Activated T-cell treated with anti-CD3 and anti-CD28 coated beads for 1 hour (primary cell): ENCODE results near the gene QARS1.

Experiments
- DNase-seq: peaks from one replicate; pipeline ENCODE4 v3.0.0-alpha.2; 2020; ENCODE audit warnings: low read depth

Gene QARS1

DNA sequence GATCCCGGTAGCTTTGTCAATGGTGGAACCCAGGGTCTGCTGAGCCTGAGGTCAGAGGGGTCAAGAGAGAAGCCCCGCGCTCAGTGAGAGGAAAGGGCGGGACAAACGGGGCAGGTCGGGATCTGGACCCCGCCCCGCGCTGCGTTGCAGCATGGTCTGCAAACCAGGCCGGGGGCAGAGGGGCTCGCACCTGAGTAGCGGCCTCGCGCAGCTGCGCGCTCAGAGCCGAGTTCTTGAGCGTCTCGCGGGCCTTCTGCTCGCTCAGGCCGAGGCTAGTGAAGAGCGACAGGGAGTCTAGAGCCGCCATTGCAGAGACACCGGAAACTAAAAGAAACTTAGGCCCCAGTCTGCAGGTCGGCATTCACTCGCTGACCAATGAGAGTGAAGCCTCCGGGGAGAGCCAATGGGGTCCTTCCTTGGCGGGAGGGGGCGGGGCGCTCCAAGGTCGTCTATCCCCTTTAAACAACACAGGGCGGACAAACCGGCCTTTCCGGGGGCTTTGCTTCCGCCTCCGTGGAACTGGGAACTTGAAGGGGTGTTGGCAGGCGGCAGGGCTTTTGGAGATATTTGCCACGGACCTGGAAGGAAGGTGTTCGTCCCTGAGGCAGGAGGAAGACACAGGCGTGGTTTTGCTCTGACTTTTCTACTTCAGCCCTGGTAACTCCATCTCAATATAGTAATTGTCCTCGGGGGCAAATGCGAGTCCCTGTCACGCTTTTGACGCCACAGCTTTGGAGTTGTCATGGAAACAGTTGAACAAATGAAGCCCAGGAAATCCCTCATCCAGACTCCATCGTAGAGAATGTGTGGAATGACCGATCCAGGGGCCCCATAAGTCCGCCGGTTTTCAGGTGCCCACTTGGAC, at the start of gene QARS1:
Gene QARS1, minus strand, starts transcription at position 331 of the 865 bp plus-strand sequence. Its CDS starts 24 bp downstream, at position 307.
- peak; percentile 82 for DNase-seq

DNA sequence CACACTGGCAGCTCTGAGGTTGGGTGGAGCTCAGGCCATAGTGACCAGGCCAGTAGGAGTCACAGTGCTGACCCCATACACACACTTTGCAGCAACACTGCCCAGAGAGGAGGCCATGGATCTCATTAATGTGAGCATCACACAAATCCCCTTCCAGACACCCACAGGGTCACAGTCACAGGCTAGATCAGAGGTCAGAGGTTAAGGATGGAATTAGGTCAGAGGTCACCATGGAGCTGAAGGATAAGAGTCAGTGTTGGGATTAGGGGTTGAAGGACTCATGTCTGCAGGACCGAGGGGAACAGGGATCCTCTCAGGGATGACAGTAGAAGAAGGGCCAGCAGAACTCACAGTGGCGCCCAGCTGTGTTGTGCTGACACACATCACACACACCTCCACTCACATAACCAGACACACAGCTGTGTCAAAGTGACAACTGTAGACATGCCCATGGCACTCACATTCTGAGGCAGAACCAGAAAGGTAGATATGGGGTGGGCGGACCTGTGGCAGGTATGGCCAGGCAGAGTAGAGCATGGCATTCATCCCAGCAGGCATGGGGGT, 48.9 kb upstream of the QARS1 start:
- no peak for DNase-seq

DNA sequence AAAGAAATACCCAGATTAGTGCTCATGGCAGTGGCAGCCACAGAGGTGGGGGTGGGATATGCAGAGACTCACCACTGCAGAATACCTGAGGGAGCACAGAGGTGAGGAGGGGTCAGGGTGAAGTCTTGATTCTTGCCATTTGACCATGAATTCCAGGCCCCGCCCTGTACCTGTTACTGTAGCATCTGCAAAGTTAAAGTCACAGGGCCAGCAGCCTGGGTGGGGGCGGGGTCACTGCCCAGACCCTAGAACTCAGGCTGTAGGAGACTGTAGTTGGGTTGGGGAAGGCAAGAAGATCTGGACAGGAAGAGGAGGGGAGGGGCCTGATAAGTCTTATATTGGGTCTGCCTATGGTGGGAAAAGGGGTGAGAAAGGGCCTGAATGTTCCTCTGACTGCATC, 47.1 kb upstream of the QARS1 start:
- no peak for DNase-seq

DNA sequence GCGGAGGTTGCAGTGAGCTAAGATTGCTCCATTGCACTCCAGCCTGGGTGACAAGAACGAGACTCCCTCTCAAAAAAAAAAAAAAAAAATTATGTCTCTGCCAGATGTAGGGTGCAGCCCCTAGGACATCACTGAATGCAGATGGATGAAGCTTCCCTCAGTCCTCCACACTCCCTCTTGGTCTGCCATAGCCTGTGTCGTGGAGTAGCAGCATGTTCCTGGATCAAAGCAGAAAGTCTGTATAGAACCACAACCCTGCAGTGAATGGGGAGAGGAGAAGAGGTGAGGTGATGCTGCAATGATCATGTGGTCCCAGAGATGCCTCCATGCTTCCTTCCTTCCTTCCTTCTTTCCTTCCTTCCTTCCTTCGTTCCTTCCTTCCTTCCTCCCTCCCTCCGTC, 43.6 kb upstream of the QARS1 start:
- DNase-seq: no peak

DNA sequence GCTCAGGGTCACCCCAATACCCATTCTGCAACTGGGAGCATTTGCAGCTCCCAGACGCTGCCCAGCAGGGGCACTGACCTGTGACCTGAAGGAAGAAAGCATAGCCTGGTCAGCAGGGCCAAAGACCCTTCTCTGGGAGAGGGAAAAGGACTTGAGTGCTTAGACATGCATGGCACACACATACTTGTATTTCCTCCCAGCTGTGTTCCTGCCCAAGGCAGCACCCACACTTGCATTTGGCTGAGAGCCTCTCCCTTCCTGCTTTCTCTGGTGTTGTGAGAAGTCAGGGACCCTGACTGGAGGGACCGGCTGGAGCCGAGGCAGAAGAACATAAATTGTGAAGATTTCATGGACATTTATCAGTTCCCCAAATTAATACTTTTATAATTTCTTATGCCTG, 35.5 kb upstream of the QARS1 start:
- no peak for DNase-seq

DNA sequence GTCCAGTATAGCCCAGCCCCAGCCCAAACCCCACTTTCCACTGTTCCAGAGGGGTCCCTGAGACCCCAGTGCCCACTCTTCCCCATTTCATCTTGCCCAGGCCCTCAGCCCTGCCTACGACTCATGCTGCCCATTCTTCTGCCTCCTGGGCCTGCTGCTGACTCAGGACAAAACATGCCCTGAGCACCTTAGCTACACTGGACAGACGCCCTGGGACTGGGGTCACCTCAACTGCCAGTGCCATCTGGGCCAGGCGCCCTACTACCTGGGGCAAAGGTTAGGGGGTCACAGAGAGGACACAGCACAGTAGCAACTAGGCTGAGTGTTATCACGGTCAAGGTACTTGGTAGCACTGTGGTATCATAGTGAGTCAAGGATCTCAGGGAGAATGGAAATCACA, 30.9 kb upstream of the QARS1 start:
- DNase-seq: no peak

DNA sequence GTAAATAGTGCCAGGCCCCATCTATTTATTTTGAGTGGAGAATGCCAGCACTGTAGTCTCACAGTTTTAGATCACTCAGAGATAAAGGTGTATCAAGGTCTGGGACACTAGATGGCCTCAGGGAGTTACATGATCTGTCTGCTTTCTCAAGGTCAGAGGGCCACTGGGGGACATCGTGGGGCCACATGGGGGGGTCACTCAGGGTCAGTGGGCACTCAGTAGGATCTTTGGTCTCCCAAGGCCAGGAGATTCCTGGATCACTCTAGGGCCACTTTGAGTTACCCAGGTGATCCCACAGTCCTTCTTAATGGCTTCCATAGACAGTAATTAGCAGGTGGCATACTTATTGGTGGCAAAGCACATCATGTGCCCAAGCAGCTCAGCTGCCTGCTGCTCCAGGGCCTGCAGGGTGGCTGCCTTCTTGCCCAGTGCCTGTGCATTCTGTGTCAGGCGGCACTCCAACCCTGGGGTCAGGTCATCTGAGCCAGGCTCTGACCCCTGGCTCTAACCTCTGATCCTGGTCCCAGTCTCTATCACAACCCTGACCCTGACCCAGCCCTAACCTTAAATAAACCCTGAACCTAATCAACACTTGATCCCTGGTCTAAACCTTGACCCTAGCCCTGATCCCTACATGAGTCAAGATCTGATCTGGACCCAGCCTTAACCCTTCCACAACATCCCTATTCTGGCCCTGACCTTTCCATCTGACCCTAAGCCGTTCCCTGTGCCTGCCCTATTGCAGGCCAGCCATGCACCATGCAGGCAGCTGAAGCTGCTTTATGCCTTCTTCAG, 30.1 kb upstream of the QARS1 start:
- DNase-seq: no peak

DNA sequence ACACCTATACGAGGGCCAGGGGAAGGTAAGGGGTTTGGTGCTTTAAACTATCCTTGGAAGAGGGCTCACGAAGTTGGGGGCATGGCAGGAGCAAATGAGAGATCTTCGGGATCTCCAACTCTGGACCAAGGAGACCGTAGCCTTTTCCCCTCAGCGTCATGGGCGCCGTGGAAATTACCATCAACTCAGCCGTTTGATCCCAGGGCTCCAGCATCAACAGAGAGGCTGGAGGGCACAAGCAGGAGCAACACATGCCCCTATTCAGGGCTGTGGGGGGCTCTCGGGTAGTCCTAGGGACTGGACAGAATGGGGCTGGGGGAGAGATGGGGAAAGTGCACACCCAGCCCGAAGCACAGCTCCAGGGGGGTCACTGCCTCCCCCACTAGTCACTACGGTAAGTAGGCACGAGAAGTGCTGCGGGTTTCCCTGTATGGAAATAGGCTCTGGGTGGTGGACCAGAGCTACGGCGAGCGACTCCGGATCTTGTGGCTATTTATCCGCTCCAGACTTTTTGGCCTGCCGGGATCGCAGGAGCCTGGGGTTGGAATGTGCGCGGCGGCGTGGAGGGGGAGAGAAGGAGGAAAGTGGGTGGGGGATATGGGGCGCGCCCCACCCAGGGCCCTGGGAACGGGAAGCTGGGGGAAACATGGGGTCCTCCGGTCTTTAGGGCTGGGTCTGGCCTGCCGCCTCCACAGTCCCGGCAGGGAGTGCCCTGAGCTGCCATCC, 28.8 kb upstream of the QARS1 start:
- no peak for DNase-seq

DNA sequence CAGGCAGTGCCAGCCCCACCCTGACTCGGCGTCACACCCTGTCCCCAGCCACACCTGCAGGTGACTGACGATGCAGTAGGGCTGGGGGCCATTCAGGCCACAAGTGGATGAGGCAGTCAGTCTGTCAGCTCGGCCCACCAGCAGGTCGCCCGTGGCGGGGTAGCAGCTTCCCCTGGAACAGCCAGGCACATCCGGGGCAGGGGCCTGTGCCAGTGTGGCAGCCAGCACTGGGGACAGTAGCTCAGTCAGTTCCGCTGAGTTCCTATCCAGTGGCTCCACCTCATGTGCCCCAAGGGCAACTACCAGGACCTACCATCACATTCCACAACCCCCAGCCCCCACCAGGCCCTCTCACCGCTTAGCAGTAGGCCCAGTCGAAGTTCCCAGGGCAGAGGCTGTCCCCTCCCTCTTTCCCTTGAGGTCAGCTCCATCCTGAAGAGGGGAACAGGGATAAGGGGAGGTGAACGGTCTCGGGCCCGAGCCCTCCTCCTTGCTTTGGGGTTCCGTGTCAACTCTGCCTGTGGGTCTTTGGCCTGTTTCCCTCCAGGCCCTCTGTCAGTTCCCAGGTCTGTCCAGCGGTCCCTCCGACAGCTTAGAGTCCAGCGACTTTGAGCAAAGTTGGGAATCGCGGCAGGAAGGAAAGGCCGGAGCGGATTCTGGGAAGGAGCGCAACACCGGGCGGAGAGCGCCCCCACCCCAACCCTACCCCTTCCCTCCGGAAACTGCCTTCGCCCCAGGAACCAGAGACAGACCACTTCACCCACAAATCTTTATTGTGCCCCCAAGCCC, 28.1 kb upstream of the QARS1 start, which contains the start of gene LAMB2:
Gene LAMB2, minus strand, starts transcription at position 614 of the 789 bp plus-strand sequence. Its CDS starts 183 bp downstream, at position 431.
- no peak for DNase-seq

DNA sequence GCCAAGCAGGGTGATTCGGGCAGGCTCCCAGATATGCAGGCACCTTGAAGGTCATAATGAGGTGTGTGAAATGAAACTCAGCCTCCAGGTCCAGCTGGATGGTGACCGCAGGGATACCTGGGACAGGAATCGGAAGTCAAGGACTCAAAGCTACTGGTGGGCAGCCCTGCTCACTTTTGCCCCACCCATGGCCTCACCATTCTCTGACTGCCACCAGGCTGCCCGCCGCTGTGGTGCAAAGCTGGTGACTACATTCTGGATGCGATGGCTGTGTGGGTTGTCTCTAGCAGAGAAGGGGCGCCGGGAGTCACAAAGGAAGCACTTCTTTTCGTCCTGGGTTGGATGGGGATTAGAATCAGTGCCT, 27.5 kb upstream of the QARS1 start:
- no peak for DNase-seq

DNA sequence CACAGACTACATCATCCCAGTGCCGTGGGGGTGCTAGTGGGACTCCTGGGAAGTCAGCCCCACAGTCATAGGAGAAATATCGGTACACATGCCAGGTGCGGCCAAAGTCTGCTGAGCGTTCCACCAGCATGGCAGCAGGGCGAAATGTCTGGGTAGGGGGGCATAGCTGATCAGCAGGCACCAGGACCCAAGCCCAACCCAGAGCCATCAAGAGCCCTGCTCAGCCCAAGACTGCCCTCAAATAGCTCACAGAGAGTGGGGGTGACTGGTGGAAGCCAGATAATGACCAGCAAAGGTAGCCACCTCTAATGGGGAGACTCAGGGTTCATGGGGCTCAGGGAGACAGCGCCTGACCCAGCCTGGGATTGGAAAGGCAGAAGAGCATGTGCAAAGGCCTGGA, 27.0 kb upstream of the QARS1 start:
- DNase-seq: no peak

DNA sequence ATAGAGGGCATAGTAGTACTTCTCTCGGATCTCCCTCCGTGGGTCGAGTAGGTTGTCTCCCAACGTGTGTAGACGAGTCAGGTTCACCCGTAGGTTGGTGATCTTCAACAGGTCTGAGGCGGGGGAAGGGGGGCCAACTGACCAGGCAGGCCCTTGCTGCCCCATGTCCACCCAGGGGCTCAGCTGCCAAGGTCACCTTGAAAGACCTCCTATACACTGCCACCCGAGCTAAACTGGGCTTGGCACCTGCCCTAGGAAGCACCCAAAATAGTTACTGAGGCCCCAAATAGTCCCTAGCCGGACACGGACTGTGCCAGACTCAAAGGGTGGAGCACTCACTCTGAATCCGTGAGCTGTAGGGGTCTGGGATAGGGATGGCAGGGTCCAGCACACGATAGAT, 26.5 kb upstream of the QARS1 start:
- no peak for DNase-seq

DNA sequence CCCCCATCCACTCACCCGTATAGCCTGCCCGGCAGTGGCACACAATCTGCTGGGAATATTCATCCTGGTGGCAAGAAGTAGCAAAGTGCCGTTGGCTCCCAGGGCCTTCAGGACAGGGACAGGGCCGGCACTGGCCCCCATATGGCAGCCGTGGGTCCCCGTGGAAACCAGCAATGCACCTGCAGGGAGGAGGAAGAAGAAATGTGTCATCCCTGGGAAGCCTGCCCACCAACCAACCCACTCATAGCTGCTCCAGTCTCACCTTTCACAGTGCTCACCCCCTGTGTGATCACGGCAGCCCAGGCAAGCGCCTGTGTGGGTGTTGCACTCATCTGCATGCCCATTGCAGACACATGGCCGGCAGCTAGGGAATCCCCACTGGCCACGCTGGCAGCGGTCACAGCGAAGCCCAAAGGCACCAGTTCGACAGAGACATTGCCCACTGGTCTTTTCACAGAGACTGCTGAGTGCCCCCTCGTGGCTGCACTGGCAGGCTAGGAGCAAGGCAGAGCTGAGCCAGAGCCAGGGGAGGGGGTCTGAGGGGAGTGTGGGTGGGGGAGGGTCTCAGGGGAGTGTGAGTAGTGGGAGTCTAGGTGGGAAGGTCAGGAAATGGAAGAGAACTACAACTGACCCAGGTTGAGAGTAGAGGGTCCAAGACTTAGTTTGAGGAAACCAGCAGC, 20.6 kb upstream of the QARS1 start:
- DNase-seq: no peak

DNA sequence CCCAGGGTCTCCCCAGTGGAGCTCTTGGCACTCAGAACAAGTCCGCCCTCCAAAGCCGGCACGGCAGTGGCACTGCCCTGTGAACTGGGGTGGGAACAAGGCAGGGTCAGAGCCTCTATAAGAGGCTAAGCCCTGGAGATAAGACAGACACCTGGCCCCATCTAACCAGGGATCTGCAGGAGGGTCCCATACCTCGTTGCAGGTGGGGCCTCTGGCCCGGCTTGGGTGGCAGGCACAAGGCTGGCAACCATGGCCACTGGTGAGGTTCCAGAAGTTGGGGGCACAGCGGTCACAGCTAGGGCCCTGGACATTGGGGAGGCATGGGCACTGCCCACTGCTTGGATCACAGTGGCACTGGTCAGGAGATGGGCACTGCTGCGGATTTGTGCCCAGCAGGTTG, 19.6 kb upstream of the QARS1 start:
- no peak for DNase-seq

DNA sequence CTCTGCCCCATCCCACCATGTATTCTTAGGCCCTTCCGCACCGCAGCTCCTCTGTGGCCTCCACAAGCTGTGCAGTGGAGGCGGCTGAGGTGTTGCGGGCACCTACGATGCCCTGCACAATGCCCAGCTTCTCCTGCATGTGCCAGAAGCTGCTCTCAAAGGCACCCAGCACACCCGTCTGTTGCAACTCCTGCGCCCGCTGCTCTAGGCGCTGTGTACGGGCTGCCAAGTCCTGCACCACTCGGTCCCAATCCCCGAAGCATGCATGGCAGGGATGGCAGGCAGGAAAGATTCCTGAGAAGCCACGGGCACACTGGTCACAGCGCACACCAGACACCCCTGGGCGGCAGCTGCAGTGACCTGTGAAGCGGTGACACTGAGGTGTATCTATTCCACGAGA, 19.1 kb upstream of the QARS1 start:
- DNase-seq: no peak

DNA sequence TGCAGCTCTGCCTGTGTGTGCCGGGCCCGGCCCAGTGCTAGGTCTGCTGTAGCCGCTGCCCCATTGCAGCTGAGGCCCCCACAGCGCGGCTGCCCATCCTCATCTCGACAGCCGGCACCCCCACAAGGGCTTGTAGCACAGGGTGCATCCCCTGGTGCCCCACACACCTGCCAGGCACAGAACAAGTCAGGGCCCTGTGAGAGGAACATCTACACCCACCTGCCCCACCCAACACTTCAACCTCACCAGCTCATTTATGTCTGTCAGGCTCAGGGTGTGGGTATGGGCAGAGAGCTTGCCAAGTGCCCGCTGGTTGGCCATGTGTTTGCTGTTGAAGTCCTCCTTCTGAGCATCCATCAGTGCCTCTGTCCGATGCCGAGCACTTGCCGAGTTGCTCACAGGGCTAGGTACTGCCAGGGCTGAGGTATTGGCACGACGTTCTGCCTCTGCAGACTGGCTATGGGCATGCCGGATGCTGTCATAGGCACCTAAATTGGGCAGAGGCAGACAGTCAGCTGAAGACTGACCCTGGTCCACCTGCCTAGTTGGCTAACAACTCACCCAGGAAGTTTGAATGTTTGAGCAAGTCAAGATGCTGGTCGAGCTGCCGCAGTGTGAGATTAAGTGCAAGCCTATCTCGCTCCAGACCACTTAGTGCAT, 18.5 kb upstream of the QARS1 start:
- DNase-seq: no peak

DNA sequence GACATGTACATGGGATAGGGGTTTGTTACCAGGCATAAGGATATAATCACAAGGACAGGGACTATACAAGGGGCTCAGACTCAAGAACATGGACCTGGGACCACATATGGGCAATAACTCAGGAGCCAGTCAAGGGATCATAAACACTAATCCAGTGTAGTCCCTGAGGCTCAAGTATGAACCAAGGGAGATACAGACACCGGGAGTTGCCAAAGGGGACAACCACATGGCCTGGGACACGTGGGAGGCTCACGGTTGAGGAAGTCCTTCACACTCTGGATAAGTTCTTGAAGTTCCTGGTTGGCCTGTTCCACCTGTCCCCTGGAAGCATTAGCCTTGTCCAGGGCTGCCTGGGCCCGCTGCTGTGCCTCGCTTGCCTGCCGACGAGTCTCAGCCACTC, 17.9 kb upstream of the QARS1 start:
- DNase-seq: no peak

DNA sequence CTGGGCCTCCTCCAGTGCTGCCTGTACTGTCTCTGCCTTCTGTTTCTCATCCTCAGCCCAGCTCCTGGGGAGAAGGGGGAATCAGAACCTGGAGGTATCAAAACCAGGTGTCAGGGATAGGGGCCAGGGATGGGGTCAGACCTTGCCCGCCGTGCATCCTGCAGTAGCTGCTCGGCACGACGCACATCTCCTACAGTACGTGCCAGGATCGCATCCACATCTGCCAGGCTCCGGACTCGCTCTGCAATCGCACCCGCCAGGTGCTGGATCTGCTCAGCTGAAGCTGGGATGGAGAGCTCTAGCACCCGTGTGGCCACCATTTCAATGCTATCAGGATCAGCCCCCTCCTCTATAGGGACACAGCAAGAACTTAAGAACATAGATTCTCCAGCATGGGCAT, 17.5 kb upstream of the QARS1 start:
- no peak for DNase-seq

DNA sequence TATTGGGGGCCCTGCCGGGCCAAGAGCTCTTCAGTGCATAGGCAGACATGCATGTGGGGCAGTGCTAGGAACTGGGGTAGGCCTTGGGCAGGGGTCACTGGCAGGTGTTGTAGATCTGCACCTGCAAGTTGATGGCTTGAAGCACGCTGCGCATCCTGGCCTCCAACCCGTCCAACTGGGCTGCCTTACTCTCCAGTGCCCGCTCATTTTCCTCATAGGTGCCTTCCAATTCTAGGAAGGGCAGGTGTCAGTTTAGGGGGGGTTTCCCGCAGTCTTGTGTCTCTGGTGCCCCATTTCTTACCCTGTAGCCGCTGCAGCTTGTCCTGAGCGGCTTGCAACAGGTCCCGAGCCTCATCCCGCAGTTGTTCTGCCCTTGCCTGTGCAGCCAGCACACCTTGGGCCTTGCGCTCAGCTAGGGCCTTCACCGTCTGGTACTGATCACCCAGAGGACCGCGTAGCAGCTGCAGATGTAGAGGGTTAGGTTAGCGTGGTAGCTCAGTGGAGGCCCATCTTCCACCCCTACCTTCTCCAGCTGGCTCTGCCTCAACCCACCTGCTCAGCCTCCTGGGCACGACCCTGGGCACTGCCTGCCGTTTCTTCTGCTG, 16.7 kb upstream of the QARS1 start:
- no peak for DNase-seq
